Activated T-helper 2 cell treated with anti-CD3 and anti-CD28 coated beads, Interferon-gamma antibody, Interleukin-2, Interleukin-4, amounts not matched to agents 10 μg/mL and 5 μg/mL and 100 μg/mL, durations not matched to agents 14 hours and 24 hours and 36 hours (primary cell): ENCODE measurements around the gene KCNC4. TPM values are rescaled to one million over a fixed set of nuclear protein-coding genes. Genes with fewer than 3 reads are reported as not detected.
A peak's percentile ranks its signal among the peaks of the same experiment; 100 is the strongest.

Experiments used
- DNase-seq: peaks from one replicate; pipeline ENCODE4 v3.0.0; 2021; ENCODE audit warnings: low spot score
- H3K27ac Mint-ChIP-seq: one replicate; pipeline ENCODE4 v1.8.0; 2021; ENCODE audit warnings: mixed read lengths
- H3K27me3 Mint-ChIP-seq: one replicate; pipeline ENCODE4 v1.8.0; 2021; ENCODE audit warnings: low read depth, mixed read lengths
- H3K36me3 Mint-ChIP-seq: one replicate; pipeline ENCODE4 v1.8.0; 2021; ENCODE audit warnings: low read depth, mixed read lengths
- H3K4me1 Mint-ChIP-seq: one replicate; pipeline ENCODE4 v1.8.0; 2021; ENCODE audit warnings: low read depth, mixed read lengths
- H3K4me3 Mint-ChIP-seq: one replicate; pipeline ENCODE4 v1.8.0; 2021; ENCODE audit warnings: low read depth, mild to moderate bottlenecking, moderate library complexity, mixed read lengths
- H3K9me3 Mint-ChIP-seq: one replicate; pipeline ENCODE4 v1.8.0; 2021; ENCODE audit warnings: mixed read lengths
- intact Hi-C: fragments of 100-400 bp; cut with micrococcal nuclease; formaldehyde crosslinking; loops from one replicate; pipeline ENCODE4 v1.15.1; 2023
- total RNA-seq: library from RNA; stranded (reverse); gene quantifications from 2 replicates; pipeline ENCODE4 v1.2.3, GENCODE V29; 2022

Gene KCNC4
- total RNA-seq, 1 donor from 2014 or later, result 30.6 TPM

DNA sequence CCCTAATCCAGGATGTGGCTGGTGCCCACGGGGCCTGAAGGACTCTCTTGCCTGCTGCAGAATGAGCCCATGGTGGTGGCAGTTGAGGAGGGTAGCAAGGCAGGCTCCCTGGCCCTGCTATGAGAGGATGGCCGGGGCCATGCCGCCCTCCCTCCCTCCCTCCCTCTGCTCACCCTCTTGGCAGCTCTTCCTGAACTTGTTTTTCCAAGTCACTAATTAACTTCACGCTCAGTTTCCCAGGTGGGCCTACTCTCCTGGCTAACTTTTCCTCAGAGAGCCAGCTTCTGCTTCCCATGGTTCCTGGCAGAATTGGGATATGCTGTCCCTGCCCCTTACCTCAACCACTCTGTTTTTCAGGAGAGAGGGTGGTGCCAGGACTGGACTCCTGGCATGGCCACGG, 10.2 kb downstream of the KCNC4 start:
- Mint-ChIP-seq H3K27me3 (no peaks in the 10 kb centered on the region), H3K4me1 (peaks cover 18% of the 10 kb centered on the region), H3K4me3 (no peak overlapping the region), H3K9me3 (no peaks in the 10 kb centered on the region), H3K27ac (no peak overlapping the region), H3K36me3 (peaks cover 14% of the 10 kb centered on the region)
- intact Hi-C loops, result no loop called here
- no peak for DNase-seq

DNA sequence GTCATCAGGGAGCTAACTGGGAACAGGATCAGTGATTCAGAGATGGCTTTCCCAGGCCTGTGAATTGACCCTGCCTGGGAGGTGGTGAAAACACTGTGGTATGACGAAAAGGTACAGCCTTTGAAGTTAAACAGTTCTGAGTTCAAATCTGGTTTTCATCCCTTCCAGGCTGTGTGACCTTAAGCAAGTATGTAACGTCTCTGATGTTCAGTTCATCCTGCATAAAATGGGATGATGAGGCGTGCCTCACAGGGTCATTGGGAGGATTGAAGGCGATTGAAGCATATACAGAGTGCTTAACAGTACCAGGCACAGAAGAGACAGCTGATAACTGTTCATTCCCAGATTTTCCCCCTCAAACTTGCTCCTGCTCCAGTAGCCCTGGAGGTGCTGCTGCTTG, 11.0 kb downstream of the KCNC4 start:
- H3K4me3 Mint-ChIP-seq, result no peak overlapping the region
- H3K27me3 Mint-ChIP-seq, result no peaks in the 10 kb centered on the region
- peaks cover 18% of the 10 kb centered on the region for H3K4me1 Mint-ChIP-seq
- H3K27ac Mint-ChIP-seq, result no peak overlapping the region
- no peaks in the 10 kb centered on the region for H3K9me3 Mint-ChIP-seq
- intact Hi-C loops, result no loop called here
- no peak for DNase-seq
- peaks cover 14% of the 10 kb centered on the region for H3K36me3 Mint-ChIP-seq

DNA sequence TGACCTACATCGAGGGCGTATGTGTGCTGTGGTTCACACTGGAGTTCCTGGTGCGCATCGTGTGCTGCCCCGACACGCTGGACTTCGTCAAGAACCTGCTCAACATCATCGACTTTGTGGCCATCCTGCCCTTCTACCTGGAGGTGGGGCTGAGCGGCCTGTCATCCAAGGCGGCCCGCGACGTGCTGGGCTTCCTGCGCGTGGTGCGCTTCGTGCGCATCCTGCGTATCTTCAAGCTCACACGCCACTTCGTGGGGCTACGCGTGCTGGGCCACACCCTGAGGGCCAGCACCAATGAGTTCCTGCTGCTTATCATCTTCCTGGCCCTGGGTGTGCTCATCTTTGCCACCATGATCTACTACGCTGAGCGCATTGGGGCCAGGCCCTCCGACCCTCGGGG, 13.0 kb downstream of the KCNC4 start:
- peaks cover 5% of the 10 kb centered on the region for H3K36me3 Mint-ChIP-seq
- peaks cover 3% of the 10 kb centered on the region for H3K4me1 Mint-ChIP-seq
- DNase-seq, result no peak
- no peaks in the 10 kb centered on the region for H3K9me3 Mint-ChIP-seq
- intact Hi-C loops, result no loop called here
- no peaks in the 10 kb centered on the region for H3K27me3 Mint-ChIP-seq
- no peak overlapping the region for H3K27ac Mint-ChIP-seq
- no peak overlapping the region for H3K4me3 Mint-ChIP-seq

DNA sequence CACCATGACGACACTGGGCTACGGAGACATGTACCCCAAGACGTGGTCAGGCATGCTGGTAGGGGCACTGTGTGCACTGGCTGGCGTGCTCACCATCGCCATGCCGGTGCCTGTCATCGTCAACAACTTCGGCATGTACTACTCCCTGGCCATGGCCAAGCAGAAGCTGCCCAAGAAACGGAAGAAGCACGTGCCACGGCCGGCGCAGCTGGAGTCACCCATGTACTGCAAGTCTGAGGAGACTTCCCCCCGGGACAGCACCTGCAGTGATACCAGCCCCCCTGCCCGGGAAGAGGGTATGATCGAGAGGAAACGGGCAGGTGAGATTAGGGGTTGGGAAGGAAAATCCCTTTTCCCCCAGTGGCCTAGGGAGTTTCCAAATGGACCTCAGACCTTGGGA, 13.5 kb downstream of the KCNC4 start:
- Mint-ChIP-seq H3K27ac (no peak overlapping the region), H3K27me3 (no peaks in the 10 kb centered on the region), H3K9me3 (no peaks in the 10 kb centered on the region), H3K36me3 (peaks cover 5% of the 10 kb centered on the region), H3K4me3 (no peak overlapping the region), H3K4me1 (no peaks in the 10 kb centered on the region)
- intact Hi-C loops, result no loop called here
- DNase-seq, result no peak

DNA sequence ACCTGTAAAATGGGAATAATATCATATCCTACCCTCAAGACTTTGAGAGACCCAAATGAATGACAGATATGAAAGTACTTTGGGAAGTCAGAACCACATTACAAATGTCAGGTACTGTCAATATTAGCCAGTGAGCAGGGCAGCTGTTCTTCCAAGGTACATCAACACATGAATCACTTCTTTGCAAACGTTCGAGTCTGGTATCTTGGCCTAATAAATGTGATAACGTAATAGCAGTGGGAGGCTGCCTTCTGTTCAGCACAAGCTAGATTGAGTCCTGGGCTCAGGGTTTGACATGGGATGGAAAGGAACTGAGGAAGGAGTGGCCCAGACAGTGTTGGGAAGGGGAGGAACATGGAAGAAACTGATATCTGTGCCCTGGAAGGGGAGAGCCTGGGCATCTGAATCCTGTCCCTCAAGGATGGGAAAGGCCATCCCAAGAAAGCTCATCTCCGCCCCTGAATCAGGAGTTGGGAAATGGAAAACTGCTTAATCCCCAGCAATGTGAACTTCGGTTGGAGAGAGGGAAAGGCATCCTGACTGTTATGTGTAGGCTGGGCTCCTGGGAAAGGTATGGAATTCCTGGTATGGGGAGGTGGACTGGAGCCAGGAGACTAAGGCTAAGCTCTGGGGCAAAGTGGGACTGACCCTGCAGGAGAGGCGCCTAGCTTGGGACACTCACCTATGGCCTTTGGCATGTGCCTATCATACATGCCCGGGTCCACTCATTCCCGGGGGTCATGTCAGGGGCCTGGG, 14.3 kb downstream of the KCNC4 start:
- no peaks in the 10 kb centered on the region for H3K27me3 Mint-ChIP-seq
- H3K27ac Mint-ChIP-seq, result no peak overlapping the region
- intact Hi-C loops, result no loop called here
- no peak overlapping the region for H3K4me3 Mint-ChIP-seq
- DNase-seq, result no peak
- no peaks in the 10 kb centered on the region for H3K9me3 Mint-ChIP-seq
- H3K36me3 Mint-ChIP-seq, result peaks cover 5% of the 10 kb centered on the region
- H3K4me1 Mint-ChIP-seq, result no peaks in the 10 kb centered on the region

DNA sequence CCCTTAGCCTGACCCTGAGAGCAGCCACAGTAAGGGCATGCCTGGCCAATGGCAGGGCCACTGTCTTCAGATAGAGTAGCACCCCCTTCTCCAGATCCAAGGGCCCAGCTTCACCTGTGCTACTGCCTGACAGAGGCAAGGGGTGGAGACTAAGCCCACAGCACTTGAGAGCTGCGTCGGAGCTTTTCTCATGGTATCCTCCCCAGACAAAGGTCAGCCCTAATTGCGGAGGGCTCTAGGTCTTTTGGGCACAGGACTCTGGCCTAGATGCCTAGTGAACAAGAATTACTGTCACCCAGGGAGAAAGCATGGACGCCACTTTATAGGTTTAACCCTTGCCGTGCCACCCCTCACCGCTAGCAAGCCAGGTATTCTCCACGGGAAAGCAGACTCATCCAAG, 15.1 kb downstream of the KCNC4 start:
- H3K36me3 Mint-ChIP-seq, result peaks cover 5% of the 10 kb centered on the region
- H3K27me3 Mint-ChIP-seq, result no peaks in the 10 kb centered on the region
- intact Hi-C loops, result no loop called here
- no peaks in the 10 kb centered on the region for H3K9me3 Mint-ChIP-seq
- no peak overlapping the region for H3K4me3 Mint-ChIP-seq
- no peak for DNase-seq
- no peaks in the 10 kb centered on the region for H3K4me1 Mint-ChIP-seq
- no peak overlapping the region for H3K27ac Mint-ChIP-seq

DNA sequence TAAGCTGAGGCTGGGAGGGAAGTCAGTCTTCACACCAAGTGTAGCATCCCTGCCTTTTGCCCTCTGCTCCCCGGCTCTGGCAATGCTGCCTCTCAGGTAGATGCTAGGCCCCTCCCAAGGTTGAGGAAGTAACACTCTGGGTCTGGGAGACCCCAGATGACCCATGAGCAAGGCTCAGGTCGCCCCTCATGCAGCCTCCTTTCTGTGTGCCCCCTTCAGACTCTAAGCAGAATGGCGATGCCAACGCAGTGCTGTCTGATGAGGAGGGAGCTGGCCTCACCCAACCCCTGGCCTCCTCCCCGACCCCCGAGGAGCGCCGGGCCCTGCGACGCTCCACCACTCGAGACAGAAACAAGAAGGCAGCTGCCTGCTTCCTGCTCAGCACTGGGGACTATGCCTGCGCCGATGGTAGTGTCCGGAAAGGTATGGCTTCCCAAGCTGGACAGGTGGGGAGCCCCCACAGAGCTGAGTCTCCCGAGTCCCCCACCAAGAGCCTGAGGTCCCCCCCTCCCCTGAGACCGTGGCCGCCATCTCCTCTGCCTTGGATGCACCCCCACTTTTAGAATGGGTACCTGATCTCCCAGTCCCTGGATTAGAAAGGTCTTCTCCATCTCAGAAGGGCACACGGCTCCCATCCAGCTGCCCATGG, 15.8 kb downstream of the KCNC4 start:
- DNase-seq, result no peak
- Mint-ChIP-seq H3K27ac (no peak overlapping the region), H3K4me3 (no peak overlapping the region), H3K4me1 (no peaks in the 10 kb centered on the region), H3K27me3 (no peaks in the 10 kb centered on the region), H3K9me3 (no peaks in the 10 kb centered on the region), H3K36me3 (peaks cover 7% of the 10 kb centered on the region)
- intact Hi-C loops, result no loop called here

DNA sequence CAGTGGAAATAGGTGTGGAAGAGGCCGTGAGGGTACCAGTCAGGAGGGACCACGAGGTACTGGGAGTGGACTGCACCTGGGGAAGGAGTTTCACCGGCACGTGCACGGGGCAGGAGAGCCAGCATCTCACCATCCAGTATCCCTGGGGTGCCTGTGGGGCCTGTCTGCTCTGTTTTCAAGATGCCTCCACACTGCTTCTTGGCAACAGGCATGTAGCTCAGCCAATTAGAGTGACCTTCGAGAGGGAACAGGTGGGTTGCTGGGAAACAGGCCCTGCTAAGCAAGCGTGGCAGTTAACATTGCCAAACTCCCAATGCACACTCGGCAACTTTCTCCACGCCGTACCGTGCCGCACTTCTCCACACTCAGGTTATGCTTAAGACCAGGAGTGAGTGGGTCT, 17.7 kb downstream of the KCNC4 start:
- intact Hi-C loops, result no loop called here
- Mint-ChIP-seq H3K36me3 (peaks cover 10% of the 10 kb centered on the region), H3K4me3 (no peak overlapping the region), H3K9me3 (no peaks in the 10 kb centered on the region), H3K27me3 (no peaks in the 10 kb centered on the region), H3K4me1 (no peaks in the 10 kb centered on the region), H3K27ac (no peak overlapping the region)
- DNase-seq, result no peak

DNA sequence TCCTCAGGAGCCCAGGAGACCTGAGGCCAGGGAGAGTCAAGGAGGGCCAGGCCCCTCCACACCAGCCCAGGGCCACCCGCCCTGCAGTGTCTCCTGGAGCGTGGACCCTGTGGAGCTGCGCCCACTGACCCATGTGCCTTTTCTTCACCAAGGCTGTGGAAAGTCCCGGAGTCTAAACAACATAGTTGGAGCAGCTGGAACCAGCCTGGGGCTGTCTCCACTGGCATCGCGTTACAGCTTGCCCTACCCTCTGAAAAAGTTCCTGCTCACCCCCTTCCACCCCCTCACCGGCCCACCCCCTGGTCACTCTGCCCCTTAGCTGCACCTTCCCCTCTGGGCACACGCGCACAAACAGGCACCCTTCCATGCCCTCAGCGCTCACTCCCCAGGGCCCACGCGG, 18.3 kb downstream of the KCNC4 start:
- H3K27me3 Mint-ChIP-seq, result no peaks in the 10 kb centered on the region
- no peak overlapping the region for H3K27ac Mint-ChIP-seq
- H3K4me1 Mint-ChIP-seq, result no peaks in the 10 kb centered on the region
- peaks cover 9% of the 10 kb centered on the region for H3K36me3 Mint-ChIP-seq
- DNase-seq, result no peak
- intact Hi-C loops, result no loop called here
- no peaks in the 10 kb centered on the region for H3K9me3 Mint-ChIP-seq
- H3K4me3 Mint-ChIP-seq, result no peak overlapping the region

DNA sequence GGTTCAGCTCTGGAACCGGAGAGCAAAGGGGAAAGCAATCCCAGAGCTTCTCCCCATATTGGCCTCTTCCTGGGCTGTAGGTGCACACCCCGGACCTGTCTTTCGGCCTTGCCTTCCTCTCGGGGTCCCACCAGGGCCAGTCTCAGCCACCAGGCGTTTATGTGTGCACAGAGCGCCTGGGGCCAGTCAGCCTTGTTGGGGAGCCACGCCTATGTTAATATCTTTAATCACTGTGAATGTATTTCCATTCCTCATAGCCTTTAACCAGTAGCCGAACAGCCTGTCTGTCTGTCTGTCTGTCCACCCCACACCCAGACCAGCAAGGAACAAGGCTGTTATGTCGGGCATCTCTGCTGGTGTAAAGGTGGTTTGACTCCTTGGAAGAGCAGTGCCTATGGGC, 18.8 kb downstream of the KCNC4 start:
- H3K27ac Mint-ChIP-seq, result no peak overlapping the region

DNA sequence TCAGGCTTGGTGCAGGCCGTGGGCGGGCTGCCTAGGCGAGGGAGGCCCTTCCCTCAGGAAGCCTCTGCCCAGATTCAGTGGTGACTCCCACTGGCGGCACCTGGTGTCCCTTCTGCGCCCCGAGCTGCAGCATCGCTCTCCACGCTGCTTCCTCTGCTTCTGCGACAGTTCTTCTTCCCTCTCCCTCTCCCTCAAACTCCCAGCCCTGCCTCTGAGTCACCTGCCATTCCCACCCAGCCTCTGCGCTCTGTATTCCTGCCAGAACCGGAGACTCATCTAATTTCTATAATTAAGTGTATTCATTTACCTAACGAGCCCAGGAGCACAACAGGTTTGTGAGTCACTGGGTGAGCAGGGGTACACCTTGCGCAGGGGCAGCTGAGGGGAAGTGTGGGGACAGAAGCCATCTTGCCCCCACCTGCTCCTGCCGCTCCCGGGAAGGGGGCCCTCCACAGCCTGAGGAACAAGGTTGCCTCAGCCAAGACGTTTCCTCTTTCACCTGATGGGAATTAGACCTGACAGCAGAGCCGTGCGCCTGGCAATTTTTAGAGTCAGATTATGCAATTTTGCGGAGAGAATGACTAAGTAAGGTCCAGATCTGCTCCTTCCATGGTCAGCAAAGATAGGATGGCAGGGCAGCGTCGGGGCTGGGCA, 19.4 kb downstream of the KCNC4 start:
- Mint-ChIP-seq H3K27ac (no peak overlapping the region), H3K9me3 (no peaks in the 10 kb centered on the region), H3K36me3 (peaks cover 10% of the 10 kb centered on the region), H3K27me3 (no peaks in the 10 kb centered on the region), H3K4me1 (peaks cover 1% of the 10 kb centered on the region), H3K4me3 (no peak overlapping the region)
- no peak for DNase-seq
- intact Hi-C loops, result loop anchor here (10.0 kb wide), 1 partner anchor 645 kb away; the partner anchor contains the start of gene CD53

More for the DNA sequence above, 18.8 kb downstream of the KCNC4 start:
- DNase-seq, result no peak
- peaks cover 7% of the 10 kb centered on the region for H3K36me3 Mint-ChIP-seq
- no peaks in the 10 kb centered on the region for H3K27me3 Mint-ChIP-seq
- intact Hi-C loops, result no loop called here
- H3K4me3 Mint-ChIP-seq, result no peak overlapping the region
- no peaks in the 10 kb centered on the region for H3K9me3 Mint-ChIP-seq
- no peaks in the 10 kb centered on the region for H3K4me1 Mint-ChIP-seq

DNA sequence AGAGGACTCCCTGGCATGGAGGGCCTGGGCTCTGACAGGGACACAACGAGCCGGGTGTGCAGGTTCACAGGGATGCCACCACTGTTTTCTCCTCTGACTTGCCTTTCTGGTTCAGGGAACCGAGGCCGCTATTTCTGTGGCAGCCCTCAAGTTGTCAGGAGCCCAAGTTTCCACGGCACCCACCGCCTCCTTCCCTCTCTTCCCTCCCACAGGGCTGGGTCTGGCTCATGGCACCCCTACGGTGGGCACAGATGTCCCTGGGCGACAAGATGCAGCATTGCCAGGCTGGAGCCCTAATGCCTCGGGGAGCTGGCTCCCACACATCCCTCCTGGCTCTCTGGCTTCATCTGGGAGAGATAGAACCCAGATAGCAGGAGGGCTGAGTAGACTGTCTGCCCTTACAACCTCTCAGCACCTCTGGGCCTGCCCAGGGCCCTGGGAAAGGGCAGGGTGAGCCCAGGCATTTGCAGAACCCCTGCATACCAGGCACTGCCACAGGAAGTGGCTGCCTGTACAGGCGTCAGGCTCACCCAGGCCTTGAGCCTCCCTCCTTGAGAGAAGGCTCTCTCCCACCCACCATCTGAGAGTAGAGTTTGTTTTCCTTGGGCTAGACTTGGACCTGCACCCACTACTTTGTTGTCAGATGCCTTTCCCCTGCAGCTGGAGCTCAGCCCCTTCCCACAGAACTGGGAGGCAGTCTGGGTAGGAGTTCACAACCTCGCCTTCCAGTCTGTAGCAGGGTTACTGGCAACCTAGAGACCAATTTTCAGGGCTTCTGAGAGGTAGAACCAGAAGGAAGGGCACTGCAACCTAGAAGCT, 20.5 kb downstream of the KCNC4 start:
- Mint-ChIP-seq H3K4me1 (peaks cover 12% of the 10 kb centered on the region), H3K9me3 (no peaks in the 10 kb centered on the region), H3K36me3 (peaks cover 21% of the 10 kb centered on the region), H3K27me3 (no peaks in the 10 kb centered on the region), H3K4me3 (no peak overlapping the region), H3K27ac (peak overlapping the region; percentile 35)
- DNase-seq, result no peak
- intact Hi-C loops, result loop anchor here (10.0 kb wide), 1 partner anchor 644 kb away; the partner anchor contains the start of gene CD53
